Stimulated activated CD4-positive, alpha-beta T cell treated with anti-CD3 and anti-CD28 coated beads, Interleukin-4, amount 100 ng/mL, for 1 hour (primary cell): ENCODE results near the gene TNIK.
"Not testable (repeated sequence)": the region's sequence is repeated elsewhere in the genome, so short reads cannot be mapped to it uniquely, and the experiment has no call there.

Source experiments
- DNase-seq: peaks from one replicate; pipeline ENCODE4 v3.0.0-alpha.2; 2020

The TNIK gene

GRCh38 chr3:171380711-171381425, 79.3 kb downstream of the TNIK start:
- DNase-seq, result no peak

- no peak for DNase-seq
Measured at GRCh38 chr3:171379961-171380483, 80.2 kb downstream of the TNIK start.

- DNase-seq, result no peak
Measured at GRCh38 chr3:171379281-171379680, 80.9 kb downstream of the TNIK start.

GRCh38 chr3:171378586-171378985, 81.6 kb downstream of the TNIK start:
- no peak for DNase-seq

GRCh38 chr3:171377859-171378258, 82.3 kb downstream of the TNIK start:
- no peak for DNase-seq

- DNase-seq, result no peak
Measured at GRCh38 chr3:171376596-171376947, 83.6 kb downstream of the TNIK start.

GRCh38 chr3:171375666-171376595, 84.3 kb downstream of the TNIK start:
- no peak for DNase-seq

- no peak for DNase-seq
Measured at GRCh38 chr3:171374661-171375285, 85.4 kb downstream of the TNIK start.

GRCh38 chr3:171374260-171374659, 85.9 kb downstream of the TNIK start:
- DNase-seq, result no peak

- no peak for DNase-seq
Measured at GRCh38 chr3:171373711-171374110, 86.5 kb downstream of the TNIK start.

- DNase-seq, result no peak
Measured at GRCh38 chr3:171372694-171373093, 87.5 kb downstream of the TNIK start.

- DNase-seq, result no peak
Measured at GRCh38 chr3:171371354-171371753, 88.9 kb downstream of the TNIK start.

- DNase-seq, result no peak
Measured at GRCh38 chr3:171369156-171369555, 91.0 kb downstream of the TNIK start.

GRCh38 chr3:171366738-171367137, 93.5 kb downstream of the TNIK start:
- DNase-seq, result not testable (repeated sequence)

GRCh38 chr3:171366043-171366442, 94.2 kb downstream of the TNIK start:
- DNase-seq, result no peak

GRCh38 chr3:171365489-171365888, 94.7 kb downstream of the TNIK start:
- no peak for DNase-seq

GRCh38 chr3:171364500-171364899, 95.7 kb downstream of the TNIK start:
- DNase-seq, result no peak

GRCh38 chr3:171363202-171363601, 97.0 kb downstream of the TNIK start:
- DNase-seq, result no peak

- no peak for DNase-seq
Measured at GRCh38 chr3:171362575-171362974, 97.6 kb downstream of the TNIK start.

- no peak for DNase-seq
Measured at GRCh38 chr3:171358881-171359198, 101.4 kb downstream of the TNIK start.

GRCh38 chr3:171358181-171358880, 101.9 kb downstream of the TNIK start:
- DNase-seq, result no peak

GRCh38 chr3:171357721-171358120, 102.5 kb downstream of the TNIK start:
- no peak for DNase-seq

GRCh38 chr3:171356251-171356650, 104.0 kb downstream of the TNIK start:
- DNase-seq, result no peak
